ENCODE results near the gene TTC23L. TPM values are rescaled to one million over a fixed set of nuclear protein-coding genes. Genes with fewer than 3 reads are reported as not detected.

The TTC23L gene
- total RNA-seq, 1 donor from 2014 or later = not detected

GRCh38 chr5:34891981-34892380 is 53.0 kb downstream of the TTC23L start:
- Histone ChIP-seq H3K9me3 (ENCODE audit: control insufficient read depth in 3 of 3, low read length in 3 of 3) (no peaks in the 10 kb centered on the region), H3K27me3 (ENCODE audit: control insufficient read depth in 3 of 3, insufficient read depth in 3 of 3, low read length in 3 of 3) (no peaks in the 10 kb centered on the region), H3K9ac (ENCODE audit: low read depth in 1 of 3, low read length in 3 of 3) (no peak overlapping the region), H3K27ac (ENCODE audit: low read depth, low read length) (no peak overlapping the region), H3K4me1 (ENCODE audit: control insufficient read depth in 3 of 3, insufficient read depth in 3 of 3, low read length in 3 of 3) (no peaks in the 10 kb centered on the region), H3K4me3 (ENCODE audit: low read length in 3 of 3) (no peak overlapping the region), H3K36me3 (ENCODE audit: control insufficient read depth in 3 of 3, insufficient read depth in 3 of 3, low read length in 3 of 3) (peaks cover 0 to 3% (median 0%) of the 10 kb centered on the region in 3 donors)

GRCh38 chr5:34892414-34892813 is 53.5 kb downstream of the TTC23L start:
- no peak overlapping the region for H3K9ac ChIP-seq (ENCODE audit: low read depth in 1 of 3, low read length in 3 of 3)
- no peak overlapping the region for H3K27ac ChIP-seq (ENCODE audit: low read depth, low read length)
- H3K4me1 ChIP-seq (ENCODE audit: control insufficient read depth in 3 of 3, insufficient read depth in 3 of 3, low read length in 3 of 3) = no peaks in the 10 kb centered on the region
- H3K4me3 ChIP-seq (ENCODE audit: low read length in 3 of 3) = no peak overlapping the region
- H3K27me3 ChIP-seq (ENCODE audit: control insufficient read depth in 3 of 3, insufficient read depth in 3 of 3, low read length in 3 of 3) = no peaks in the 10 kb centered on the region
- peaks cover 0 to 3% (median 0%) of the 10 kb centered on the region in 3 donors for H3K36me3 ChIP-seq (ENCODE audit: control insufficient read depth in 3 of 3, insufficient read depth in 3 of 3, low read length in 3 of 3)
- H3K9me3 ChIP-seq (ENCODE audit: control insufficient read depth in 3 of 3, low read length in 3 of 3) = no peaks in the 10 kb centered on the region

- peaks cover 0 to 3% (median 0%) of the 10 kb centered on the region in 3 donors for H3K36me3 ChIP-seq (ENCODE audit: control insufficient read depth in 3 of 3, insufficient read depth in 3 of 3, low read length in 3 of 3)
- H3K9ac ChIP-seq (ENCODE audit: low read depth in 1 of 3, low read length in 3 of 3) = no peak overlapping the region
- H3K4me3 ChIP-seq (ENCODE audit: low read length in 3 of 3) = no peak overlapping the region
- no peak overlapping the region for H3K27ac ChIP-seq (ENCODE audit: low read depth, low read length)
- no peaks in the 10 kb centered on the region for H3K4me1 ChIP-seq (ENCODE audit: control insufficient read depth in 3 of 3, insufficient read depth in 3 of 3, low read length in 3 of 3)
- H3K27me3 ChIP-seq (ENCODE audit: control insufficient read depth in 3 of 3, insufficient read depth in 3 of 3, low read length in 3 of 3) = no peaks in the 10 kb centered on the region
- no peaks in the 10 kb centered on the region for H3K9me3 ChIP-seq (ENCODE audit: control insufficient read depth in 3 of 3, low read length in 3 of 3)
Measured at GRCh38 chr5:34894716-34895115, 55.8 kb downstream of the TTC23L start.

- Histone ChIP-seq H3K27me3 (ENCODE audit: control insufficient read depth in 3 of 3, insufficient read depth in 3 of 3, low read length in 3 of 3) (no peaks in the 10 kb centered on the region), H3K27ac (ENCODE audit: low read depth, low read length) (no peak overlapping the region), H3K4me1 (ENCODE audit: control insufficient read depth in 3 of 3, insufficient read depth in 3 of 3, low read length in 3 of 3) (no peaks in the 10 kb centered on the region), H3K4me3 (ENCODE audit: low read length in 3 of 3) (no peak overlapping the region), H3K36me3 (ENCODE audit: control insufficient read depth in 3 of 3, insufficient read depth in 3 of 3, low read length in 3 of 3) (peaks cover 0 to 3% (median 0%) of the 10 kb centered on the region in 3 donors), H3K9ac (ENCODE audit: low read depth in 1 of 3, low read length in 3 of 3) (no peak overlapping the region), H3K9me3 (ENCODE audit: control insufficient read depth in 3 of 3, low read length in 3 of 3) (no peaks in the 10 kb centered on the region)
Measured at GRCh38 chr5:34895641-34896419, 56.9 kb downstream of the TTC23L start.

- peaks cover 0 to 3% (median 0%) of the 10 kb centered on the region in 3 donors for H3K36me3 ChIP-seq (ENCODE audit: control insufficient read depth in 3 of 3, insufficient read depth in 3 of 3, low read length in 3 of 3)
- no peaks in the 10 kb centered on the region for H3K4me1 ChIP-seq (ENCODE audit: control insufficient read depth in 3 of 3, insufficient read depth in 3 of 3, low read length in 3 of 3)
- no peaks in the 10 kb centered on the region for H3K27me3 ChIP-seq (ENCODE audit: control insufficient read depth in 3 of 3, insufficient read depth in 3 of 3, low read length in 3 of 3)
- H3K27ac ChIP-seq (ENCODE audit: low read depth, low read length) = no peak overlapping the region
- H3K4me3 ChIP-seq (ENCODE audit: low read length in 3 of 3) = no peak overlapping the region
- no peaks in the 10 kb centered on the region for H3K9me3 ChIP-seq (ENCODE audit: control insufficient read depth in 3 of 3, low read length in 3 of 3)
- H3K9ac ChIP-seq (ENCODE audit: low read depth in 1 of 3, low read length in 3 of 3) = no peak overlapping the region
Measured at GRCh38 chr5:34897646-34898045, 58.7 kb downstream of the TTC23L start.

- Histone ChIP-seq H3K27ac (ENCODE audit: low read depth, low read length) (no peak overlapping the region), H3K4me3 (ENCODE audit: low read length in 3 of 3) (no peak overlapping the region), H3K27me3 (ENCODE audit: control insufficient read depth in 3 of 3, insufficient read depth in 3 of 3, low read length in 3 of 3) (no peaks in the 10 kb centered on the region), H3K4me1 (ENCODE audit: control insufficient read depth in 3 of 3, insufficient read depth in 3 of 3, low read length in 3 of 3) (no peaks in the 10 kb centered on the region), H3K9me3 (ENCODE audit: control insufficient read depth in 3 of 3, low read length in 3 of 3) (no peaks in the 10 kb centered on the region), H3K36me3 (ENCODE audit: control insufficient read depth in 3 of 3, insufficient read depth in 3 of 3, low read length in 3 of 3) (peaks cover 0 to 3% (median 0%) of the 10 kb centered on the region in 3 donors), H3K9ac (ENCODE audit: low read depth in 1 of 3, low read length in 3 of 3) (no peak overlapping the region)
Measured at GRCh38 chr5:34898258-34898895, 59.4 kb downstream of the TTC23L start.

GRCh38 chr5:34899066-34899465 is 60.1 kb downstream of the TTC23L start:
- H3K9ac ChIP-seq (ENCODE audit: low read depth in 1 of 3, low read length in 3 of 3) = no peak overlapping the region
- peaks cover 0 to 3% (median 0%) of the 10 kb centered on the region in 3 donors for H3K36me3 ChIP-seq (ENCODE audit: control insufficient read depth in 3 of 3, insufficient read depth in 3 of 3, low read length in 3 of 3)
- no peaks in the 10 kb centered on the region for H3K27me3 ChIP-seq (ENCODE audit: control insufficient read depth in 3 of 3, insufficient read depth in 3 of 3, low read length in 3 of 3)
- H3K27ac ChIP-seq (ENCODE audit: low read depth, low read length) = no peak overlapping the region
- no peaks in the 10 kb centered on the region for H3K9me3 ChIP-seq (ENCODE audit: control insufficient read depth in 3 of 3, low read length in 3 of 3)
- H3K4me1 ChIP-seq (ENCODE audit: control insufficient read depth in 3 of 3, insufficient read depth in 3 of 3, low read length in 3 of 3) = no peaks in the 10 kb centered on the region
- no peak overlapping the region for H3K4me3 ChIP-seq (ENCODE audit: low read length in 3 of 3)

GRCh38 chr5:34900652-34901051 is 61.7 kb downstream of the TTC23L start:
- Histone ChIP-seq H3K36me3 (ENCODE audit: control insufficient read depth in 3 of 3, insufficient read depth in 3 of 3, low read length in 3 of 3) (peaks cover 0 to 5% (median 0%) of the 10 kb centered on the region in 3 donors), H3K27ac (ENCODE audit: low read depth, low read length) (no peak overlapping the region), H3K27me3 (ENCODE audit: control insufficient read depth in 3 of 3, insufficient read depth in 3 of 3, low read length in 3 of 3) (no peaks in the 10 kb centered on the region), H3K4me1 (ENCODE audit: control insufficient read depth in 3 of 3, insufficient read depth in 3 of 3, low read length in 3 of 3) (no peaks in the 10 kb centered on the region), H3K4me3 (ENCODE audit: low read length in 3 of 3) (no peak overlapping the region), H3K9me3 (ENCODE audit: control insufficient read depth in 3 of 3, low read length in 3 of 3) (no peaks in the 10 kb centered on the region), H3K9ac (ENCODE audit: low read depth in 1 of 3, low read length in 3 of 3) (no peak overlapping the region)

- no peaks in the 10 kb centered on the region for H3K4me1 ChIP-seq (ENCODE audit: control insufficient read depth in 3 of 3, insufficient read depth in 3 of 3, low read length in 3 of 3)
- H3K27ac ChIP-seq (ENCODE audit: low read depth, low read length) = no peak overlapping the region
- no peak overlapping the region for H3K4me3 ChIP-seq (ENCODE audit: low read length in 3 of 3)
- H3K9me3 ChIP-seq (ENCODE audit: control insufficient read depth in 3 of 3, low read length in 3 of 3) = no peaks in the 10 kb centered on the region
- H3K27me3 ChIP-seq (ENCODE audit: control insufficient read depth in 3 of 3, insufficient read depth in 3 of 3, low read length in 3 of 3) = no peaks in the 10 kb centered on the region
- H3K9ac ChIP-seq (ENCODE audit: low read depth in 1 of 3, low read length in 3 of 3) = no peak overlapping the region
- peaks cover 0 to 11% (median 3%) of the 10 kb centered on the region in 3 donors for H3K36me3 ChIP-seq (ENCODE audit: control insufficient read depth in 3 of 3, insufficient read depth in 3 of 3, low read length in 3 of 3)
Measured at GRCh38 chr5:34903260-34903659, 64.3 kb downstream of the TTC23L start.

- H3K36me3 ChIP-seq (ENCODE audit: control insufficient read depth in 3 of 3, insufficient read depth in 3 of 3, low read length in 3 of 3) = peaks cover 2 to 20% (median 19%) of the 10 kb centered on the region in 3 donors
- H3K9me3 ChIP-seq (ENCODE audit: control insufficient read depth in 3 of 3, low read length in 3 of 3) = no peaks in the 10 kb centered on the region
- H3K27ac ChIP-seq (ENCODE audit: low read depth, low read length) = no peak overlapping the region
- no peaks in the 10 kb centered on the region for H3K27me3 ChIP-seq (ENCODE audit: control insufficient read depth in 3 of 3, insufficient read depth in 3 of 3, low read length in 3 of 3)
- no peak overlapping the region for H3K9ac ChIP-seq (ENCODE audit: low read depth in 1 of 3, low read length in 3 of 3)
- H3K4me1 ChIP-seq (ENCODE audit: control insufficient read depth in 3 of 3, insufficient read depth in 3 of 3, low read length in 3 of 3) = no peaks in the 10 kb centered on the region
- no peak overlapping the region for H3K4me3 ChIP-seq (ENCODE audit: low read length in 3 of 3)
Measured at GRCh38 chr5:34905564-34905963, 66.6 kb downstream of the TTC23L start.

Data from skeletal muscle tissue (tissue), 4 donors.